ENCODE data around the gene ZNF688. TPM values are rescaled to one million over a fixed set of nuclear protein-coding genes. Genes with fewer than 3 reads are reported as not detected.

ZNF688 gene
- total and polyA plus RNA-seq, 2 of the 13 experiments (the other 11 are each of a cell fraction or from before 2014, with no cell fraction given), result 2.4 to 5.4 TPM

GRCh38 chr16:30619638-30620037 is 48.1 kb upstream of the ZNF688 start:
- FAIRE-seq, result no peak
- in situ Hi-C loops (cut with HindIII; ENCODE audit: extremely low pct_ligation_motif_present, low pct_unique_long_range_greater_than_20kb), result loop anchor here (5.0 to 10.0 kb wide), 2 partner anchors 47 to 265 kb away; partner anchors contain the start of genes CD2BP2 and ZNF688

More at GRCh38 chr16:30619638-30620037, 48.1 kb upstream of the ZNF688 start:
- CTCF ChIA-PET (ENCODE audit: low intra/inter-chr PET ratio, low total read pairs), result interaction anchor here (1.1 kb wide), 1 partner anchor 9 kb away, joined by 4 read pairs; no protein-coding TSS in a partner anchor
- no TSS peak for BruUV-seq (replicated peaks)
- WGBS (ENCODE audit: low lambda C conversion rate), result 20% methylated on average over 5 of the region's 5 CpGs
- Histone ChIP-seq H3K79me2 (ENCODE audit: insufficient read depth, low read length) (no peaks in the 10 kb centered on the region), H3K9ac (ENCODE audit: insufficient read depth, low read depth, low read length) (no peak overlapping the region), H3K4me2 (ENCODE audit: low read depth, low read length) (0 out of 2 replicates have a peak overlapping the region, but pooled peaks have one; percentile 2), H2AFZ (ENCODE audit: low read length) (no peak overlapping the region), H3K4me3 (replicated peaks in 1 of 3; ENCODE audit: insufficient read depth in 1 of 3, low read depth in 2 of 3, low read length in 3 of 3) (no peak overlapping the region), H3K27ac (ENCODE audit: extremely low read length, insufficient read depth, low read length) (no peak overlapping the region), H3K9me3 (ENCODE audit: low read length) (no peaks in the 10 kb centered on the region), H4K20me1 (ENCODE audit: insufficient read depth, low read length) (no peaks in the 10 kb centered on the region), H3K36me3 (replicated peaks in 1 of 2; ENCODE audit: control insufficient read depth in 1 of 2, insufficient read depth in 2 of 2, low read length in 2 of 2) (no peaks in the 10 kb centered on the region), H3K4me1 (ENCODE audit: insufficient read depth, low read length) (peaks cover 86% of the 10 kb centered on the region), H3K27me3 (ENCODE audit: control insufficient read depth in 1 of 2, insufficient read depth in 2 of 2, low read length in 2 of 2) (peaks cover 0 to 19% of the 10 kb centered on the region in 2 experiments; a peak in 3 of 5 replicates)
- no peak for TF ChIP-seq ZNF101 (CRISPR knock-in tag; IDR thresholded peaks at IDR 0.05; ENCODE audit: borderline replicate concordance, low read depth)
- no peak for TF ChIP-seq ZNF766 (CRISPR knock-in tag; IDR thresholded peaks at IDR 0.05; ENCODE audit: borderline replicate concordance)
- TF ChIP-seq, protein P1, sequence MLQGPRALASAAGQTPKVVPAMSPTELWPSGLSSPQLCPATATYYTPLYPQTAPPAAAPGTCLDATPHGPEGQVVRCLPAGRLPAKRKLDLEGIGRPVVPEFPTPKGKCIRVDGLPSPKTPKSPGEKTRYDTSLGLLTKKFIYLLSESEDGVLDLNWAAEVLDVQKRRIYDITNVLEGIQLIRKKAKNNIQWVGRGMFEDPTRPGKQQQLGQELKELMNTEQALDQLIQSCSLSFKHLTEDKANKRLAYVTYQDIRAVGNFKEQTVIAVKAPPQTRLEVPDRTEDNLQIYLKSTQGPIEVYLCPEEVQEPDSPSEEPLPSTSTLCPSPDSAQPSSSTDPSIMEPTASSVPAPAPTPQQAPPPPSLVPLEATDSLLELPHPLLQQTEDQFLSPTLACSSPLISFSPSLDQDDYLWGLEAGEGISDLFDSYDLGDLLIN (CRISPR knock-in tag; IDR thresholded peaks at IDR 0.05; ENCODE audit: borderline replicate concordance), result no peak
- TF ChIP-seq GATAD1 (CRISPR knock-in tag; IDR thresholded peaks at IDR 0.05), result no peak
- no peak for TF ChIP-seq POLR2G (IDR thresholded peaks at IDR 0.05; ENCODE audit: low read depth, low read length)
- TF ChIP-seq SMAD3 (CRISPR knock-in tag; IDR thresholded peaks at IDR 0.05), result no peak
- TF ChIP-seq ZSCAN31 (CRISPR knock-in tag; IDR thresholded peaks at IDR 0.05; ENCODE audit: low read depth), result no peak
- no peak for TF ChIP-seq RBM22 (optimal IDR thresholded peaks at IDR 0.05; ENCODE audit: low read length)
- TF ChIP-seq, protein P2, sequence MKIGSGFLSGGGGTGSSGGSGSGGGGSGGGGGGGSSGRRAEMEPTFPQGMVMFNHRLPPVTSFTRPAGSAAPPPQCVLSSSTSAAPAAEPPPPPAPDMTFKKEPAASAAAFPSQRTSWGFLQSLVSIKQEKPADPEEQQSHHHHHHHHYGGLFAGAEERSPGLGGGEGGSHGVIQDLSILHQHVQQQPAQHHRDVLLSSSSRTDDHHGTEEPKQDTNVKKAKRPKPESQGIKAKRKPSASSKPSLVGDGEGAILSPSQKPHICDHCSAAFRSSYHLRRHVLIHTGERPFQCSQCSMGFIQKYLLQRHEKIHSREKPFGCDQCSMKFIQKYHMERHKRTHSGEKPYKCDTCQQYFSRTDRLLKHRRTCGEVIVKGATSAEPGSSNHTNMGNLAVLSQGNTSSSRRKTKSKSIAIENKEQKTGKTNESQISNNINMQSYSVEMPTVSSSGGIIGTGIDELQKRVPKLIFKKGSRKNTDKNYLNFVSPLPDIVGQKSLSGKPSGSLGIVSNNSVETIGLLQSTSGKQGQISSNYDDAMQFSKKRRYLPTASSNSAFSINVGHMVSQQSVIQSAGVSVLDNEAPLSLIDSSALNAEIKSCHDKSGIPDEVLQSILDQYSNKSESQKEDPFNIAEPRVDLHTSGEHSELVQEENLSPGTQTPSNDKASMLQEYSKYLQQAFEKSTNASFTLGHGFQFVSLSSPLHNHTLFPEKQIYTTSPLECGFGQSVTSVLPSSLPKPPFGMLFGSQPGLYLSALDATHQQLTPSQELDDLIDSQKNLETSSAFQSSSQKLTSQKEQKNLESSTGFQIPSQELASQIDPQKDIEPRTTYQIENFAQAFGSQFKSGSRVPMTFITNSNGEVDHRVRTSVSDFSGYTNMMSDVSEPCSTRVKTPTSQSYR (CRISPR knock-in tag; IDR thresholded peaks at IDR 0.05; ENCODE audit: borderline replicate concordance), result no peak
- no peak for TF ChIP-seq SMAD1 (CRISPR knock-in tag; IDR thresholded peaks at IDR 0.05; ENCODE audit: borderline replicate concordance, low read depth)
- POLR2A ChIA-PET, result interaction anchor here (1.1 to 6.5 kb wide), 4 partner anchors 10 to 212 kb away, joined by 3 to 46 read pairs (median 4); partner anchors contain the start of genes DCTPP1, ZNF689 and ZNF771
- ATAC-seq, result no peak
- intact Hi-C loops (cut with micrococcal nuclease; ENCODE audit: unreplicated experiment), result loop anchor here (5.0 kb wide), 1 partner anchor 77 kb away; no protein-coding TSS in a partner anchor
- DNase-seq (ENCODE audit: low spot score), result no peak

All from HepG2 (cell line).